SK-N-DZ (cell line): ENCODE measurements around the gene CCDC60.

ENCODE experiments used
- DNase-seq: peaks from one replicate; pipeline ENCODE4 v3.0.0-alpha.2; 2015; ENCODE audit warnings: low spot score

The CCDC60 gene

DNA sequence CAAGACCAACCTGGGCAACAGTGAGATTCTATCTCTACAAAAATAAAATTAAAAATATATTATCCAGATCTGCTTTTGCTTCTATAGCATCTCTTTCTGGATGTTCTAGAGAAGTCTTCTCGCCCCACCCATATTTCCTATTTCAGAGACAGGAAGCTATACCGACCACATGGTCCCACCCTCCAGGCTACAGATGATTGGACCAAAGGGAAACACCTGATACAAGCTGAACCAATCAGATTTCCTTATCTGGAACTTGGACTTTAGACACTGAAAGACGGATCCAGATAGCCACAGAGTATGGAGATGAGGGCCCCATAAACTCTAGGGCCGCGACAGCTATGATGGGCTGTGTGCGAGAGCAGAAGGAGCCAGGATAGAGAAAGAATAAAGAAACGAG lies 48.7 kb downstream of the CCDC60 start:
- DNase-seq = no peak

DNA sequence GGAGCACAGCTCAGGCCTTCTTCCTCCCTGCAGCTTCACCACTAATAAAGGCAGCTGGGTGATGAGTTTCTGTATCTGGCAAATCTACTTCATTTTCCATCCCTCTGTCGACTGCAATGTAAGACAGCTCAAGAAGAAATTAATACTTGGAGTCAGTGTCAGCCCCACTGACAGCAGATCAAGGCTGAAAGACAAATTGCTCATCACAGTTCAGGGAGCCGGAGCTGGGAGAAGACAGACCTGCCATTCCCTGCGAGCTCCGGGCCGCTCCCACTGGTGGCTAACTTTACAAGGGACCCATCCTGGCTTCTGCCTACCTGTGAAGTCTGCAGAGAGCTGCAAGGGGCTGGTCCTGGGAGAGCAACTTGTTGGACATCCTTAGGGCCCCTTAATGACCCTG lies 49.8 kb downstream of the CCDC60 start:
- no peak for DNase-seq

DNA sequence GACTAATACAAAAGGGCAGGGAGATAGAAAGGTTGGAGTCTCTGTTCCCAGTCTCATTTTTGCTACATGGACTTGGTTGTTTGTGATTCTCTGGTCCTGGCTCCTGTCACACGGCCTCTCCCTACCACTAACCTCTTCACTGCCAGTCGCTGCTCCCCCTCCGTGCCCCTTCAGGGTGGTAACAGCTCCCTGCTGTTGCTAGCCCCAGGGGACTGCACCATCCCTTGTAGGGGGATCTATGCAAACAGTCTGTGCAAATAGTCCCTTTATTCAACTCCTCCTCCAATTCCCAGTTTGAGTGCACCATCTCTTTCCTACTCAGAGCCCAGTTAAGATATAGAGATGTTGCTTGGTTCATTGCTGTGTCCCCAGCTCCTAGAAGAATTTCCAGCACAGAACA lies 51.1 kb downstream of the CCDC60 start:
- no peak for DNase-seq

DNA sequence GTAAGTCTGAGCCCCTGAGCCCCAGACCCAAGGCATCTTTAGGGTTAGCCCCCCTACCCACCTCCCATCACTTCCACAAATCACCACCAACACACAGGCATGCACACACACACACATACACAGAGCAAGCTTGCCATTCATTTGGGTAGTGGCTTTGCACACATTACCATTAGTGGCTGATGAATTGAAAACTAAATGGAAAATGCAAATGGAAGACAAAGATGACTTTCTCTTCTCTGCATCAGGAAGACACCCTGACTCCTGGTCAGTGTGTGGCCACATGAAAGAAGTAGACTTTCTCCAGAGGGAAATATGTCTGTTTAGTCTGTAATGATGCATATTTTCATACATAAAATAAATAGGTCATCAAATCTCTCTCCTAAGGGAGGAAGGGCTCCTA lies 55.2 kb downstream of the CCDC60 start:
- no peak for DNase-seq

DNA sequence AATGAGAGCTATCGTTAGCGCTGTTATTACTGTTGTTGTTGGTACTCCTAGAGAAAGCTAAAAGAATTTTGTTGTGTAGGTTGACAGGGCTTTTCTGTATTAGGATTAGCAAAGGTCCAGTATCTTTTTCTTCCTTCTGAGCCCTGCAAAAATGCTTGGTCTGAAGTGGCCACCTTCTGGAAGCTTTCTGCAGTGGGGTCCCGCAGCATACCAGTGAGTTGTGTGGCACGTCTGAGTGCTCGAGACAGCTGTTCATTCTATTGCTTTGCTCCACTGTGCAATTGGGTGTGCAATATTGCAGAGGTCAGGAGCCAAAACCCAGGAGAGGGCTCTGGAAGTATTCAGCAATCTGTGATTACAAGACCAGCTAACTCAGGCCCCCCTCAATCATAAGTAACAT lies 57.1 kb downstream of the CCDC60 start:
- DNase-seq = no peak

DNA sequence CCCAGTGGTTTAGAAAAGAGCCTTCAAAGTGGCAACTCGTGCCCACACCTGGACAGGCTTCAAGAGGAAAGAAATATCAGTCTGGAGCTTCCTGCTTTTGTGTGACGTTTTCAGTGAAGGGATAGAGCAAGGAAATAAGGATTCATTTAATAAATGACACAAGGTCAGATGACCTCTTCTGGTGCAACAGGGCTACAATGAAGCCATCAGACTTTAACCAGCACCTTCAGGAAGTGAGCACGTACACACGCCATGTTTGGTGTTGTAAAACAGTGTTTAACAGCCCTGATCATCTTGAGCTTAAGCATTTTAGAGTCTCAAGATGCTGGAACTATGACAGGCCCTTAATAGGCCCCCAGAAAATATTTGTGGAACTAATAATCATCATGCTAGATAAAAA lies 59.1 kb downstream of the CCDC60 start:
- no peak for DNase-seq

DNA sequence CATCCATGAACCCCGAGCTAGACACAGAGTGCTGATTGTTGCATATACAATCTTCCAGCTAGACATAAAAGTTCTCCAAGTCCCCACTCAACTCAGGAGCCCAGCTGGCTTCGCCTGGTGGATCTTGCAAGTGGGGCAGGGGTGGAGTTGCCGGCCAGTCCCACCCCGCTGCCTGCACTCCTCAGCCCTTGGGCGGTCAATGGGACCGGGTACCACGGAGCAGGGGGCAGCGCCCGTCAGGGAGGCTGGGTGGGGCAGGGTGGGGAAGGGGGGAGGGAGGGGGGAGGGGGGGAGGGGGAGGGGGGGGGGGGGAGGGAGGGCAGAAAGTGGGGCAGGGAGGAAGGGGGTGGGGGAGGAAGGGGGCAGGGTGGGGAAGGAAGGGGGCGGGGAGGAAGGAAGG lies 63.0 kb downstream of the CCDC60 start:
- no peak for DNase-seq

DNA sequence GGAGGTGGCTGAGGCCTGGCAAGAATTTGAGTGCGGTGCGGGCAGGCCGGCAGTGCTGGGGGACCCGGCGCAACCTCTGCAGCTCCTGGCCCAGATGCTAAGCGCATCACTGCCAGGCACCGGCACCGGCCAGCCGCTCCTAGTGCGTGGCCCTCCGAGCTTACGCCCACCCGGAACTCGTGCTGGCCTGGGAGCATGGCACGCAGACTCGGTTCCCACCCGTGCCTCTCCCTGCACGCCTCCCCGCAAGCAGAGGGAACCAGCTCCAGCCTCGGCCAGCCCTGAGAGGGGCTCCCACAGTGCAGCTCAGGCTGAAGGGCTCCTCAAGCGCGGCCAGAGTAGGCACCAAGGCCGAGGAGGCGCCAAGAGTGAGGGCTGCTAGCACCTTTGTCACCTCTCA lies 63.7 kb downstream of the CCDC60 start:
- no peak for DNase-seq

DNA sequence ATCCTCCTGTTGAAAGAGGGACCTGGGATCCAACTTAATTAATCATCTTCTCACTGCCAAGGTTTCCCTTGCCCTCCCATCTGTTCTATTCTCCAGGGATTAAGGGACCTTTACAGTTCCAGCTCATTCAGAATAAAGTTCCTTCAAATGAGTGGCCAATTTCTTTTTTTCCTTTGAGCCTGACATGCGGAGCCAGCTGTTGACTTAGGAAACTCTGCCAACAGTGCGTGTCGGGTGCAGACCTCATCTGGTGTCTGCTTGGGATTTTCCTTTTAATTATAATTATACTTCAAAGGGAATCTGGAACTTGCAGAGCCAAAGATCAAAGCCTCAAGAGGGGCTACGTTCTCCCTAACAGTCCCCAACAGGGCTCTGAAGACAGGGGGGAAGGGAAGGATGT lies 64.8 kb downstream of the CCDC60 start:
- DNase-seq = no peak

DNA sequence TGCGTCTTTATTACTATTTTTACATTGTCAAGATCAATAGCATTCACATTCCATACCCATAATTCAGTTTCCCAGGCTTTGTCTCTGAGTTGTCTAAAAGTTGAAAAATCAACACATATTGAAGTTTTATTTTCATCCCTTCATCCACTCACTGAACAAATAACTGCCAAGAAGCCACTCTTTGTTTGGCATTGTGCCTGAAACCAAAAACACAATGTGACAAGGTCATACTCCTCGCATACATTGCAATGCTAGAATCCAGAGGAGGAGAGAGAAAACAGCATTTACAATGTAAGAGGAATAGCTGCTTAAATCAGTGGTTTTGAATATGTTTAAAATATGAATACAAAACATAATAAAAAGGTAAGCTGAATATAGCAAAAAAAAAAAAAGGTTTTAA lies 71.8 kb downstream of the CCDC60 start:
- DNase-seq = no peak

DNA sequence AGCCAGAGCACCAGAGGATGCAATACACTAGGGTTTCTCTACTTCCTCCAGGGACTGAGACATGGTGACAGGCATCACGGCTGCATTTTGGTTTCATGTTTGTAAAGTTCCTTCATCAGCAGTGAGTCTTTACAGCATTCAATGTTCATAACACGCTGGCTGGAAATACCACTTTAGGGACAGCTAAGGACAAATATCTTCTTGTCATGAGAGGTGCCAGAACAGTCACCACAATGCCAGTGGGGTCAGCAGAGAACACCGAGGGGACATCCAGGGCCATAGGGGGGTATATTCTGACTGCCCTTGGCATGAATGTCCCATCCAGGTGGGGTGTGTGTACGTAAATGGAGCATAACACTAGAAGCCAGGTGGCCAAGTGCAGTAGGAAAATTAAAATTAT lies 72.3 kb downstream of the CCDC60 start:
- no peak for DNase-seq

DNA sequence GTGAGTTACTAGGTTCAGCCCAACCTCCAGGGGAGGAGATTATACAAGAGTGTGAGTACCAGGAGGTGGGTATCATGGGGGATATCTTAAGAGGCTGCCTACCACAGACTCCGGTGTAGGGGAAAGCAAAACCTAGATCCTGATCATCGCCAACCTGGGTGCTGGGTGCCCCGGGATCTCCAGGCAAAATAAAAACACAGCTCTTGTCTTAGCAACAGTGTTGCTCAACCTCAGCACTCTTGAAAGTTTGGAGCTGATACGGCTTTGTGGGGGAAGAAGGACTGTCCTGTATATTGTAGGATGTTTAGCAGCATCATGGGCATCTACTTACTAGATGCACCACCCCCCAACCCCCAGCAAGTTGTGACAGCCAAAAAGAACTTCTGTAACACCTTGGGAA lies 74.5 kb downstream of the CCDC60 start:
- DNase-seq = no peak

DNA sequence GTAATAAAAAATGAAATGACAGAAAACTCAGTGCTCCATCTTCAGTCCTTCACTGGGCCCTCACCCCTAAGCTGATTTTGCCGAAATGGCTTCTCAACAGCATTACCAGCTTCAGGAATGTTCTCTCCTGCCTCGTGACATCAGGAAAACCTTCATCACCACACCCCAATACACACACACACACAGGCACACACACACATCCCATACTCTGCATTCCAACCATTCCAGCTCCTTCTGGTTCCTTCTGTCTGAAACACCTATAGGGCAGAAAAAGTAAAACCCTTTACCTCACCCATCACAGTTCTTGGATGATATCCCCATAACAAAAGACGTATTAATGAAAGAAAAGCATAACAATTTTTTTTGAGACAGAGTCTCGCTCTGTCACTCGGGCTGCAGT lies 75.9 kb downstream of the CCDC60 start:
- DNase-seq = no peak

DNA sequence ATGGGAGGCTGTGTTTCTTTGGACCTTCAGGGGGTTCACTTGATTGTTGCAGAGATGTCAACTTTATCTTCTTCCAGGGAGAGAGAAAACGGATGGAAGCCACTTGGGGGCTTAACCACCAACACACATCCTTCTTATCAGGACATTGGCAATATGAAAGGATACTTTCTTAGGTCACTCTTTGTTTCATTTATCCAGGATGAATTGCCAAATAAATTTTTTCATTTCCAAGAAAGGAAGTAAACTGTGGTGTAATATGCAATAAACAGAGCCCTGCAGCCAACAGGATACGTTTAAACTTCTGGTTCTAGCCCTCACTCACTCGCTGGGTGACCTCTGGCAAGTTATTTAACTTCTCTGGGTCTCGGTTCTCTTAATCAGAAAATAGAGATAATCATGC lies 77.8 kb downstream of the CCDC60 start:
- no peak for DNase-seq

DNA sequence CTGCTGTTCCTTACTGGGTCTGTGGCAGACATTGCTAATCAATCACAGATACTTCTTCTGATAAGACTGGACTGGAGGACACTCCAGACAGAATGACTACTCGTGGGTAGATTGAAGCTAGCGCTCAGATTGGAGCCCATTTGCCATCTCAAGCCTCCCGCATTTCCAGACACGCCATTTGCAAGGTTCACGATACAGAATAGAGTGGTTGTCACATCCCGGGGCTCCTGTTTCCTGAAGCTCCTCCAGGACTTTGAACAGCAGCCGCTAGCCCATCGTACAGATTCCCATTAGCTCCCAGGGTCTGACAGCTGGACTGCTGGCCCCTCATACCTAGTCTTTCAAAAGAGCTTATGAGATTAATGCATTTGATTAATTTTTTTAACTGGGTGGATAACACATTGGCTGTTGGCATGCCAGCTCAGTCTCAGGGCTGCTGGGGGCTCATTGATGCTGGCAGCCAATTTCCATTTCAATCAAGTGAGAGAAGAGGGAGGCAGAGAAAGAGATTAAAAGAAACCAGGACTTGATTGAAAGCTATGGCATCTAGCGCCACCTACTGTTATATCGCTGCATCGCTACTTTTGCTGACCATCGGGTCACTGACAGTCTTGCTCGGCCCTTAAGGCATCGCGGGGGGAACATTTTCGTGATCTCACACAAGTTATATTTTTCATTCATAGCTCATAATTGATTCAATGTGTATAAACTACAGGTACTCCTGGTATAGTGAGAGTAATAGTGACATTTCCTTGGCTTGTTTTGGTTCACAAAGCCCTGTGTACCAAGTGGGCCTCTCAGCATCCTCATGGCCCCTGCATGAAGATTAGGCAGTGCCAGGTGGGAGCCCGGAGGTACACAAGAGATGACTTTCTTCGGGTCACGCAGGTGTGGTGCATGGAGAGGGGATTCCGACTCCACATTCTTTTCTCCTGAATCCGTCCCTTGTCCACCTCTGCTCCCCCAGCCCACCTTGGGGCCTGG lies 78.6 kb downstream of the CCDC60 start:
- peak; percentile 79 for DNase-seq

DNA sequence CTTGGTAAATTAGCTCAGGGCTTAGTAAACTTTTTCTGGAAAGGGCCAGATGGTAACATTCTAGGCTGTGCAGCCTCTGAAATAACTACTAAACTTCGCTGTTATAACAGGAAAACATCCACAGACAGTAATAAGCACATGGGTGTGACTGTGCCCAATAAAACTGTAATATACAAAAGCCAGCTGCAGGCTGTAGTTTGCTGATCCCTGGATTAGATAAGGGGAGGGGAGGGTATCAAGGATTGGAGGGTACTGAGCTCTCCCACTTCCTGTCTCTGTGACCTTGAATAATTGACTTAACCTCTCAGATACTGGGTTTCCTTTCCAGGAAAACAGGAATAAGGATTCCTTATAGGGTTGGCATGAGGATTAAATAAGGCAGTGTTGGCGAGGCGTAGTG lies 81.2 kb downstream of the CCDC60 start:
- DNase-seq = peak; percentile 11

DNA sequence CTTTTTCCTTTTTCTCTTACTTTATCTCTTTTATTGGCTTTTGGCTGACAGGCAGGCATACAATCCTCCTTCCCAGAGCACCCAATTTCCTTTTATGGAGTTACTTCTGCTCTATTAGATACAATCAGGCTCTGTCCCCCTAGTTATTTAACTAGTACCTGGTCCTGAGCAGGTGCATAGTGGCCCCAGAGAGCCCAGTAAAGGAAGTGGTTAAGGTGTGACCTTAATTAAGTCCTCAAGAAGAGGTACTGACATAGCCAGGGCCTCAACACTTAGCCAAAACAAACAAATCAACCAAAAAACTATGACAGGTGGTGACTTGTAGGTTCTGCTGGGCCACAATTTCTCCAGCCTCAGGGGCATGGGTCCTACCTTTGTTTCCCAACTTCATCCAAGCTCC lies 82.9 kb downstream of the CCDC60 start:
- no peak for DNase-seq

DNA sequence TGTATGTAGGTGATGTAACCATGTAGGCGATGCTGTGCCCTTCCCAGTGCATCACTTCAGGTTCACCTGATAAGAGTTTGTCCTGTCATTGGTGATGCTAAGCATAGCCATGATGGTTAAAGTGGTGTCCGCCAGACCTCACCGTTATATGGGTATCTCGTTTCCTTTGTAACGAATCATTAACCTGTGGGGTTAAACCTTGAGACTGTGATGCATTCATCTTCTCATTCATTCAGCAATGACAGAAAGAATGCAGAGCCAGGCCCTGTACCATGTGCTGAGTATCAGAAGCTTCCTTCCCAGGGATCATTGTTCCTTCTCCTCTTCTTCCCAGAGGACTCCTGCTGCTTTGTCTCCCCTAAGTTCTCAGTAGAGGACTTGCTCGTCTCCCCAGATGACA lies 84.9 kb downstream of the CCDC60 start:
- DNase-seq = peak; percentile 50

DNA sequence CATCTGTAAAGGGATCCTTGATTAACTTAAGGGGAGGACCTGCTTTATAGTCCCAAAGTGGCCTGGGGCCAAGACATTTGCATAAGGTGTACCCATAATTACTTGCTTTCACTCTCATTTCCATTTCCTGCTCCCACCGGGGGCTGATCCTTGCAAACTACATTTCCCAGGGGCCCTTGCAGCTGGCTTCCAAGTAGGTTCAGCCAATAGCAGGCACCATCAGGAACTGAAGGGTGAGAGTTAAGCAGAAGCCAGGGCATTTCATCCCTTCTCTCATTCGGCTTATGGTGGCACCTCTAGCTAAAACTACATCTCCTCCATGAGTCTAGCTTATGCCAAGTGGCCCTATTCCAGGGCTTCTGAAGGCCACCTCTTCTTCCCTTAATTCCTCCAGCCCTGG lies 88.8 kb downstream of the CCDC60 start:
- no peak for DNase-seq

DNA sequence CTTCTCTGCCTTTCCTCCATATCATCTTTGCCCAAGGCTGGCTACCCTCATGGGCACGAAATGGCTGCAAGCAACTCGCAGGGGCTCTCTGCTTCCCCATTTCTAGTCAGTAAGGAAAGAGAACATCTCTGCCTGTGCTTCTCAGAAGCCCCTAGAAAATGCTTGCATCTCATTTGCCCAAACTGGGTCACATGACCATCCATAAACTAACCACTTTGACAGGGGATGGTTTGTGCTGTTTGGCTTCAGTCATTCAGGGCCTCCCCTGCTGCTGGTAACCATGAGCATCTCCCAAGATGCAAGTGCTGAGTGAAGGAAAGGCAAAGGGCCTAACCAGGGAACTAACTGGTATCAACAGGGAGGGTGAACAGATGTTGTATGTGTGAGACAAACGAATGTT lies 91.1 kb downstream of the CCDC60 start:
- no peak for DNase-seq

DNA sequence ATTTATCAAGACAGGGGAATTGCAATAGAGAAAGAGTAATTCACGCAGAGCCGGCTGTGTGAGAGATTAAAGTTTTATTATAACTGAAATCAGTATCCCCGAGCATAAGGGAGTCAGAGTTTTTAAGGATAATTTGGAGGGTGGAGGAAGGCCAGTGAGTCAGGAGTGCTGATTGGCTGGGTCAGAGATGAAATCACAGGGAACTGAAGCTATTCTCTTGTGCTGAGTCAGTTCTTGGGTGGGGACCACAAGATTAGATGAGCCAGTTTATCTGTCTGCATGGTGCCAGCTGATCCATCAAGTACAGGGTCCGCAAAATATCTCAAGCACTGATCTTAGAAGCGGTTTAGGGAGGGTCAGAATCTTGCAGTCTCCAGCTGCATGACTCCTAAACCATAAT lies 96.6 kb downstream of the CCDC60 start:
- no peak for DNase-seq

DNA sequence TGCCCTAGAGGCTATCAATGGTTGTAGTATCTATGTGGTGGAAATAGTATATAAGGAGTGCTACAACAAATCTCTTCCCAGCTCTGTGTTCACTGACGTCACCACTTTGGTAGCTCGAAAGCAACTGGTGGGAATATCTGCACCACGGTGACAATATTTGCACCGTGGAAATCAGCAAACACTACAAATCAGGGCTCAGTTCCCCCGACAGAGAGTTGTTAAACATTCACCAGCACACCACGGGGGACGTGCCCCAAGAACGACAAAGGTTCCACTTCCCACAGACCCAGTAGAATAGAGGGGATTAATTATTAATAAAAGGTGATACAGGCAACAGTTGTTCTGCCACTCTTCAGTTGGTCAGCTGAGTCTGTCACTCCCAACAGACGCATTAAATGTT lies 98.4 kb downstream of the CCDC60 start:
- no peak for DNase-seq

DNA sequence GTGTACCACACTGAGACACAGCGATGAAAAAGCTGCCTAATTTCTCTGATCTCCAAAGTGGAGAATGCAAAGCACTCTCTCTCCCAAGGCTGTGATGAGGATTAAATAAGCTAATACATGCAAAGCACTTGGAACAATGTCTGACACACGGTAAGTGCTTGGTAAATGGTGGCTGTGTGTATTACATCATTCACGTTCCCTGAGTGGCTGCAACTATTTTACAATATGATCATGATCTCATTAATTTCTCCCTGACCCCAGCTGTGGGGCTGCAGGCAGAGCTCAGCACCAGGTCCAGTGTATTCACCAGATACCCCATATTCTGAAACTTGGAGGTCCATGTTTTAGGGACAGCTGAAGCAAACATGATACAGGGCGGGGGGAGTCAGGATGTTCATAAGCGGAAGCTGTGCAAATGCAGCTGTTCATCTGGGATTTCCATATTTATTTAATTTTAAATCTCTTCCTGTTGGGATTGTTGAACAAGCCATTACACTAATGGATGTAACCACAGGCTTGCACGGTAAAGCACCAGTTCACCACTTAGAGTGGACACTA lies 106.4 kb downstream of the CCDC60 start:
- no peak for DNase-seq
